ENCODE results near the gene NEAT1.

Gene NEAT1

DNA sequence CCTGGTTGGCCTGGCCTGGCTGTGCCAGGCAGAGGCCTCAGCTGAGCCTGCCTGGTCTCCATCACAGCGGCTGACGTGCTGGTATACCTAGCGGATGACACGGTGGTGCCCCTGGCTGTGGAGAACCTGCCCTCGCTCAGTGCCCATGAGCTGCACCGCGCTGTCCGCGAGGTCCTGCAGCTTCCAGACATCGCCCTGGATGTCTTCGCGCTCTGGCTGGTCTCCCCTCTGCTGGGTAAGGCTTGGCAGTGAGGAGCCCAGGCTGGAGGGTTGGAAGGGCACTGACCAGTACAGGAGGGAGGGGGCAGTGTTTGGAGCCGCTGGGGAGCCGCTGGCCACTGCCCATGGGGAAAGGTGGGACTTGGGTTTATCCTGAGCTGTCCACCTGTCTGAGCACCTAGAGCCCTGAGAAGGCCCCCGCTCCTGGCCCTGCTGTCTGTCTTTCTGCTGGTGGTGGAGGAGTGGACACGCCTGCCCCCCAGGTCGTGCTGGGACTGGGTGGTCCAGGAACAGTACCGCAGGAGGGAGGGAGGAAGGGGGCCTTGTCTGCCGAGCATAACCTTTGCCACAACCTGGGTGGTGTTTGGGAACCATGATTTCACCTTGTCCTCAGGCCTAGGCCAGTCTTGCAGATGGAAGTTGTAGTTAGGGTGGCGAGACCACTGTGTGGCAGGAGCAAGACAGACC lies 33.2 kb upstream of the NEAT1 start:
- no peak for DNase-seq (ENCODE audit: low read depth)

DNA sequence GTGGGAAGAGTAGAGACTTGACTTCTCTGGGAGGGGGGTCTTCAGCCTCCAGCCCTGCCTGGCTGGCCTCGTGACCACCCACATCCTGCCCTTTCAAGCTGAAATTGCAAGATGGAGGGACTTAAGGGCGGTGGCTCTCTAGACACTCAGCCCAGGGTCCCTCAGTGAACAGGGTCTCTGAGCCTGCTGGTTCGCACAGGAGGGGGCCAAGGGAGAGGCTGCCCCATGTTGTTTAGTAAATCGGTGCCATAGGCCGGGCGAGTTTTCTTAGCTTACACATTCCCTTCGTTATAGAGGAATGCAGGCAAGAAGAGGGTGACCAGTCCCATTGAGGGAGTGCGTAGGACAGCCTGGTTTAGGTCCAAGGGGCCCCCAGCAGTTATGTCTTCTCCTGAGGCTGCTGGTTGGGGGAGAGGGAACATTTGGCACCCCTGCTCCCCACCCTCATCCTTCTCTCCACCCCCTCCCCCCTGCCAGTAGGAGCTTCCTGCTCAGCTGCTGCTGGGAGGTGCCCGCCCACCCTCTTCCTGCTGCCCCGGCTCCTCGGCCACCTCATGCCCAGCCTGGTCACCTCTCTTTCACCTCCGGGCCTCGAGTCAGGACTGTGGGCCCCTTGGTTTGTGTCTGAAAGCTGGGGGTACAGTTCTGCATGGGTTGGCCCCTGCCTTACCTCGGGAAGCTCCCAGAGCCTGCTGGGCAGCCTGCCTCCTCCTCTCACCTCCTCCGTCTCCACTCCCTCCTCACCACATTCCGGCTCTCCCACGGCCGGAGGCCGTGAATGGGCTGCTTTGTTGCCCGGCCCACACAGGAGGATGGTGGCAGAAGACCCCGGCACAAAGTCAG lies 32.3 kb upstream of the NEAT1 start:
- DNase-seq (ENCODE audit: low read depth), result peak; percentile 54

DNA sequence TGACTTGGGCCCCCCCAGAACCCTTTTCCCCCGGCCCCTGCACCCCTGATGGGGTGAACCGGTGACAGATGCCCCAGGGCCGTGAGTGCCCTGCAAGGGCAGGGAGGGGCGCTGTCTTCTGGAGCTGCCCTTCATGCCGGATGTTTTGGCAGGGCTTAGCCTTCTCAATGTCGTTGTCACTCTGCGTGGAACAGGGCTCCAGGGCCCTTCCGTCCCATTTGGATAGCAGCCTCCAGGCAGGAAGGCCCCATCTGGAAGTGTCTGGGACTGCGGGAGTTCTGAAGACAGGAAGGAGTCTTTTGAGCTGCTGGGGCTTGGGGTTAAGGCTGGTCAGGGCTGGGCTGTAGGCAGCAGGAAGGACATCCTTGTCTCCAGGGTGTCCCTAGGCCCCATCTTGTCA lies 31.6 kb upstream of the NEAT1 start:
- peak; percentile 78 for DNase-seq (ENCODE audit: low read depth)

DNA sequence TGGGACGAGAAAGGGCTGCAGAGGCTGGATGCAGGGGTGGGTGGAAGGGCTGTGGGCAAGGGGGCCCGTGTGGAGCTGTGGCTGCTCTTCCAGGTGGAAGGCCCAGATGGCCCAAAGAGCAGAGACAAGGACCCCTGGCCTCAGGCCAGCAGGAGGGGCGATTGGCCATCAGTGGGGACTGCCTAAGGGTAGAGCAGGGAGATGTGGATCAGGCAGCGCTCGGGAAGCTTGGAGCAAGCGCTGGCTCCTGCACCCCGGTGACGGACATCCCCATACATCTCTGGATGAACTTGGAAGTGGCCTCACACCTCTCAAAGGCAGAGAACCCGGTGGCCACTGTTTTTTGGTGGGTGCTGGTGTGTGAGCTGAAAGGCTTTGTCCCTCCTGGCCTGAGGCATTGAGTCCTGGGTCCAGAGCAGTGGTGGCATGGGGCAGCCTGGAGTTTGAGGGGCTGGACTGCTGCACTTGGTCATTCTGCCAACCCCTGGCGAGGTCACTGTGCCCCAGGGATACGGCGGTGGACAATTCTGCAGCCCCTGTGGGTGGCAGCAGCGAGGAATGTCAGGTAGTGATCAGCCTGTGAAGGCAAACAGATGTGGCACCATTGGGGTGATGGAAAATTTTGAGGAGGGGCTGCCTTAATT lies 30.3 kb upstream of the NEAT1 start:
- no peak for DNase-seq (ENCODE audit: low read depth)

DNA sequence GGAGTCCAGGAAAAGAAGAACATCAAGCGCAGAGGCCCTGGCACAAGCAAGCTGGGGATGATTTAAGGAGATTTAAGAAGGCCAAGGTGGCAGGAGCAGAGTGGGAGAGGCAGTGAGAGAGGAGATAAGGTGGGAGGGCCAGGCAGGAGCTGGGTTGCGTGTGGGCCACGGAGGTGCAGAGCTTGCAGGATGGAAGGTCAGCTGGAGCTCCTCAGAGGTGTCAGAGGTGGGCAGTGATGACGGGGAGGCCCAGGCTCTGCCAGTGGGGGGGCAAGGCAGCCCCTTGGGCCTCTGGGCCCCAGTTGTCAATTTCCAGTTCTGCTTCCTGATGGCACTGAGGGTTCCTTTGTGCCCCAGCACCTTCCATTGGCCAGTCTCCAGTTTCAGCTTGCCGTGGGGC lies 29.7 kb upstream of the NEAT1 start:
- no peak for DNase-seq (ENCODE audit: low read depth)

DNA sequence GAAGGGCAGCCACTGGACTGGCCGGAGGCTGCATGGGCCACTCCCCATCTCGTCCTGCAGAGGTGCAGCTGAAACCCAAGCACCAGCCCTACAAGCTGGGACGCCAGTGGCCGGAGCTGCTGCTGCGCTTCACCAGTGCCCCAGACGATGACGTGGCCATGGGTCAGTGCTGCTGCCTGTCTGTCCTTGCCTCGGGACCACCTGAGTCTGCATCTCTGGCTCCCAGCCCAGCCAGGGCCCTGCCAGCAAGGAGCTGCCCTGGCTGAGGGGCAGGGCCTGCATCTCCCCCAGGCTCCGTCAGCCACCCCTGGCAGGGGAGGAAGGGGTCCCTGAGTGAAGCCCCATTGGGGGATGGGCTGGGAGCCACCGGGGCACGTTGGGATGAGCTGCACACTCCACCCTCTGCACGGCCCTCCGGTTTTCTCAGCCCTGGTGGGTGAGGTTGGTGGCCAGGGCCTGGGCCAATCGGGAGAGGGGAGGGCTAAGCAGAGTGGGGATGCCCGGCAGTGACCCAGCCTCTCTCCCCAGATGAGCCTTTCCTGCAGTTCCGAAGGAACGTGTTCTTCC lies 29.0 kb upstream of the NEAT1 start:
- no peak for DNase-seq (ENCODE audit: low read depth)

DNA sequence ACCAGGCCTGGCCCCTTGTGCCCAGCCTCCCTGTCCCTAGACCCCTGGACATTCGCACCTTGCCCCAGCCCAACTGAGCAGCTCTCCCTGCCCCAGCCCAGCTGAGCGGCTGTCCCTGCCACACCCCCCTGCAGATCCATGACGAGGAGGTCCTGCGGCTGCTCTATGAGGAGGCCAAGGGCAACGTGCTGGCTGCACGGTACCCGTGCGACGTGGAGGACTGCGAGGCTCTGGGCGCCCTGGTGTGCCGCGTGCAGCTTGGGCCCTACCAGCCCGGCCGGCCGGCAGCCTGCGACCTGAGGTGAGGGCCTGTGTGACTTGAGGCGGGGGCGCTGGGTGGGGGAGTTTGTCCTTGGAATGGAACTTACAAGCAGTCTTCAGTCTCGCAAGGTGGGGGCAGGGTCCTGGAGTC lies 28.5 kb upstream of the NEAT1 start:
- DNase-seq (ENCODE audit: low read depth), result no peak

DNA sequence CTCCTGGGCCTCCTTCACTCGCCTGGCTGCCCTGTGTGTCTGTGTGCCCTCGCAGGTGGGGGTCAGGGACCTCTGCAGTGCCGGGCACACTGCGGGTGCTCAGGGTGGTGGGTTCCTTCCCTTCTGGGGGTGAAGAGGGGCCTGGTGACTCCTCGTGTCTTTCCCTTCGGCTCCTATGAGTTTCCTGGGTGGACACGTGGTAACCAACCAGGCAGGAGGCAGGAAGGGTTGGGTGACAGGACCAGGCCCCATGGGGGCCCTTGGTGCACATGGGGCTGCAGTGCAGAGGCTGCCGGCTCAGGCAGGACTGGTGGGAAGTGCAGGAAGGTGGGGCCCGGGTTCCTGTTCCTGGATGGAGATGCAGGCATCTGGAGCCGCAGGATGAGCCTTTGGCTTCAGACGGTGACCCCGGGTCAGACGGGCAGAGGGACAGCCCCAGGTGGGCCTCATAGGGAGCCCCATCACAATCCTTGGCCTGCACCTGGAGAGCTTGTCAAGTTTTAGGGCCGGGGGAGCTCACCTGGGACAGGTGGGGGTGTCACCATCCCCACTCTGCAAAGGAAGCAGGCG lies 26.6 kb upstream of the NEAT1 start:
- DNase-seq (ENCODE audit: low read depth), result no peak

DNA sequence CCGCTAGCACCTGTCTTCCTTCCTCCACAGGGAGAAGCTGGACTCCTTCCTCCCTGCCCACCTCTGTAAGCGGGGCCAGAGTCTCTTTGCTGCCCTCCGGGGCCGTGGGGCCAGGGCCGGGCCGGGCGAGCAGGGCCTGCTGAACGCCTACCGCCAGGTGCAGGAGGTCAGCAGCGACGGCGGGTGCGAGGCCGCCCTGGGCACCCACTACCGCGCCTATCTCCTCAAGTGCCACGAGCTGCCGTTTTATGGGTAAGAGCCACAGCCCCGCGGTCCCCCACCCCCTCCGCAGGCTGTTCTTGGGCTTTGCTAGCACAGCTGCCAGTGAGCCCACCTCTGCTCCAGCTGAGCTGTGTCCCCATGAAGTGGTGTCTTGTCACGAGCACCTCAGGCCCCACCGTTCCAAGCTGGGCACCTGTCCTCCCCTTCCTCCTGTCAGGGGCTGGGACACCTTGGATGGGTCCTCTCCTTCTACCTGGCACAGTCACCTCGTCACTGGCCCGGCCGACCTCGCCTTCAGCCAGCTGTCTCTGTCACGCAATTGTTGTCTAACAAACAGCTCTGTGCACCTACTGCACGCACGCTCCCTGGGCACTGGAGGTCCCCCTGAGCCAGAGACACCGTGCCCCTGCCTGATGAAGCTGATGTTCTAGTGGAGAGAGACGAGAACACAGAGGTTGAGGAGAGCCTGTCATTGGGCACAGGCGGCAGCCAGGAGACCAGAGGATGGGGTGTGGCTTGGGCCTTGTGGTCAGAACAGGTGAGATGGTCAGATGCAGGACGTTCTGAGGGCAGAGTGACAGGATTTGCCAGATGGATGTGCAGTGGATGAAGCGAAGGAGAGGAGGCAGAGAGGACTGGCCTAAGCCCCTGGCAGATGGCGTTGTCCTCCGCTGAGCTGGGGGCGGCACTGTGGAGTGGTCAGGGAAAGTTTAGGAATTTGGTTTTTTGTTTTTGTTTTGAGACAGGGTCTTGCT lies 25.5 kb upstream of the NEAT1 start:
- DNase-seq (ENCODE audit: low read depth), result no peak

DNA sequence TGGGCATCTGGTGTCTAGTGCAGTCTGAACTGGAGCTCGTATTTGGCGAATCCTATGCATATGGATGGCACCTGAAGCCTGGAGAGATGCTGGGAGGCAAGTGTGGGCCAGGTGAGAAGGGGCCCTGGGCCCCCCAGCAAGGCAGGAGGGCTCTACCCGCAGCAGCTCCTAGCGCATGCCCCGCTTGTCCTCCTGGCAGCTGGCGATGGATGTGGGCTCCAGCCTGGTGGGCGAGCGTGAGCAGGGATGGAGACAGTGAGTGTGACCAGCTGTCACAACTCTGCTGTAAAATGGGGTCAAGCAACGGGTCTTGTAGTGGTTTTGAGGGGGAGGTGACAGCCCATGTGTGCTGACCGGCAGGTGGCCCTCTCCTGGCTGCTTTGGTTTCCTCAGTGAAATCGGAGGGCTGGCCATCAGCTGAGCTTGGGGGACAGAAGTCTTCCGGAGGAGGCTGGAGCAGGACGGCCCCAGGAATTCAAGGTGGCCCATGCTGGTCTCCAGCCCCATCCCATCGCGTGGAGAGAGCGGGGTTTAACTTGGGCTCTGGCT lies 24.2 kb upstream of the NEAT1 start:
- DNase-seq (ENCODE audit: low read depth), result no peak

DNA sequence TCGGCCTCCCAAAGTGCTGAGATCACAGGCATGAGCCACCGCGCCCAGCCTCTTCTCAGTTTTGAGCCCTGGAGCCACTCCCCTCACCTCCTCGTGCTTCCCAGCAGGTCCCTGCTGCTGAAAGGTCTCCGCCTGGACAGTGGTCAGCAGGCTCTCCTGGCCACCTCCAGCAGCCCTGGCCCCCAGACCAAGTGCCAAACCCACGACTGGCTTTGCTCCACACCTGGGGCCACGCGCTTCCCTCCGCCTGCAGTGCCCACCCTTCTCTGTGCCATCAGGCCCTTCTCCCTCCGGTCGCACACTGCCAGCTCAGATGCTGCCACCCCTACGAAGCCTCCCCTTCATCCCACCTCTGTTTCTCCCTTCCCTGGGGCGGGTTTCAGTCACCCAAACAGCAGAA lies 23.3 kb upstream of the NEAT1 start:
- no peak for DNase-seq (ENCODE audit: low read depth)

DNA sequence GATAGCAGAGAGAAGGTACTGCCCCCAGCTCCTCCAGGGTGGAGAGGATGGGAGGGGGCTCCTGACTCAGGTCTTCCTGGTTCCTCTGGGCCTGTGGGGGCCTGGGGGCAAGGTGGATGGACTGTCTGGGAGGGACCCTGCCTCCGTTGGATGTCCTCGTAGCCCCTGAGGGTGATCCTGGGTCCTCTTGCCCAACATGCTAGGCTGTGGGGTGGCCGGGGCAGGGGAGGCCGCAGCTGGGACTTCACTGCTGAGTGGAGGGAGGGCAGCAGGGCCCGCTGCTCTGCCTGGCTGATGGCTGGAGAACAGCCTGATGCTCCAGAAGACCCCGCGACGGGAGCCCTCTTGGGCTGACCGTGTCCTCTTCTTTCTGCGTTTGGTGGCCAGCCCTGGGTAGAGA lies 22.8 kb upstream of the NEAT1 start:
- no peak for DNase-seq (ENCODE audit: low read depth)

DNA sequence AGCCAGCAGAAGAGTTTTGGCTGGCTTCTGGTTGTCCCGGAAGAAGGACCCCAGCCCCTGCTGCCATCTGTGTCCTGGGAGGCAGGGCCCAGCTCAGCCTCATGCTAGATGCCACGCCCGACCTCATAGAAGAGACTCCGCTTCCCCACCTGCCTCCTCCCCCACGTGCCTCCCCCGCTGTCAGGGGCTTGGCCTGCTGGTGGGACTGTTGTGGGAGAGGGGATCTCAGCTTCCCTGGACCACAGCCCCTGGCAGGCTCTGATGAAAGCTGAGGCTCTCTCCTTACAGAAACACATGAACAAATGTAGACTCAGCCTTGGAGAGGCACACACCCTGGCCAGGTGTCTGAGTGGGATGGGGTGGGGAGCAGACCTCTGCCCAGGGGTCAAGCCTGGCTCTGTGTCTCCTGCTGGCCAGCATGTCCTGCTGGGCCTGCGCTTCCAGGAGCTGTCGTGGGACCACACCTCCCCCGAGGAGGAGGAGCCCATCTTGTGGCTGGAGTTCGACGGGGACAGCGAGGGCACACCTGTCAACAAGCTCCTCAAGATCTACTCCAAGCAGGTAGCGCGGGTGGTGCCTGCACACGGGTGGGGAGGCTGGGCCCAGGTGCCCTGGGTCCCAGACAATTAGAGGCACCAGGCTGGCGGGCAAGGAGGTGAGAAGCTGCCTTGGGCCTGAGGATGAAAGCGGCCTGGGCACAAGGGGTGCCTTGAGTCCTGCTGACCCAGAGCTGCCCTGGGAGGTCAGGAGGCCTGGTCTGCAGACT lies 22.1 kb upstream of the NEAT1 start:
- DNase-seq (ENCODE audit: low read depth), result no peak

DNA sequence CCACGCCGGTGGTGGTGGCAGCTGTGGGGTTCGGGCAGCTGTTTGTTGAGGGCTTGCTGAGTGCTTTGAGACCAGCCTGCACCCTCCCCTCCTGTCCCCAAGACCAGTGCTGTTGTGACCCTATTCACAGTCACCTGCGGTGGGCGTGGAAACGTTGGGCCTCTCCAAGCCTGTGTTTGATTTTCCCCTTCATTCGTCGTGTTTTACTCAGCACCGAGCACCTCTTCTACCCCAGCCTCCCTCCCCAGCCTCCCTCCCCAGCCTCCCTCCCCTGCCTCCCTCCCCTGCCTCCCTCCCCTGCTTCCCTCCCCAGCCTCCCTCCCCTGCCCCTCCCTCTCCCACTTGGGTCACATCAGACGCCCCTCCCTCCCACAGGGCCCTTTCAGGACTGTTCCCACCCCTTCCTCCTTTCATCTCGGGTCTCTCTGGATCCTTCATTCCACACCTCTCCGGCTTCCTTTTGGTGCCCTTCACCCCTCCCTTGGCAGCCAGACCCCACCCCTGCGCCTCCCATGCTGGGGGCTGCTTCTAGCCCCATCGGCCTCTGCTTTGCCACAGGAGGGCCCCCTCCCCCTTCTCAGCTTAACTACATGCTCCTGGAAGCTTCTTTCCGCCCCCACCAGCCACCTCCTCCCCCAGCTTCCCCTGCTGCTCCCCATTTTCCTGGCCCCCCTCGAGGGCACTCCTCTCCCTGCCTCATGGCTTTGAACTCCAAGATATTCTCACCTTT lies 21.4 kb upstream of the NEAT1 start:
- no peak for DNase-seq (ENCODE audit: low read depth)

DNA sequence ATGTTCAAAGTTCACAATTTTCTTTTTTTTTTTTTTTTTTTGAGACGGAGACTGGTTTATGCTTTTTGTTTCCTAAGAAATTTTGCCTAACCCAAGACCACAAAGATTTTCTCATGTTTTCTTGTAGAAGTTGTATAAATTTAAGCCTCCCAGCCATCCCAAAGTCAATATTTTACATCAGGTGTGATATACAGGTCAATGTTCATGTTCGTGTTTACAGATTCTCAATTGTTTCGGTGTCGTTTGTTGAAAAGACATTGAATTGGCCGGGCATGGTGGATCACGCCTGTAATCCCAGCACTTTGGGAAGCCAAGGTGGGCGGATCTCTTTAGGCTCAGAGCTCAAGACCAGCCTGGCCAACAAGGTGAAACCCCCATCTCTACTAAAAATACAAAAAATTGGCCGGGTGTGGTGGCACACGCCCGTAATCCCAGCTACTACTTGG lies 20.8 kb upstream of the NEAT1 start:
- DNase-seq (ENCODE audit: low read depth), result no peak

DNA sequence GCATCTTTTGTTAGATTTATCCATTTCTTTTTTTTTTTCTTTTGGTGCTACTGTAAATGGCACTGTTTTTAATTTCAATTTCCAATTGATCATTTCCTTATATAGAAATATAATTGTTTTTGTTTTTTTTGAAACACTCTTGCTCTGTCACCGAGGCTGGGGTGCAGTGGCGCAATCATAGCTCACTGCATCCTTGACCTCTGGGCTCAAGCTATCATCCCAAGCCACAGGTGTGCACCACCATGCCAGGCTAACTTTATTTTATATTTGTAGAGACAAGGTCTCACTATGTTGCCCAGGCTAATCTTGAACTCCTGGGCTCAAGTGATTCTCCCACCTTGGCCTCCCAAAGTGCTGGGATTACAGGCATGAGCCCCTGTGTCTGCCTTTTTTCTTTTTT lies 19.8 kb upstream of the NEAT1 start:
- DNase-seq (ENCODE audit: low read depth), result no peak

DNA sequence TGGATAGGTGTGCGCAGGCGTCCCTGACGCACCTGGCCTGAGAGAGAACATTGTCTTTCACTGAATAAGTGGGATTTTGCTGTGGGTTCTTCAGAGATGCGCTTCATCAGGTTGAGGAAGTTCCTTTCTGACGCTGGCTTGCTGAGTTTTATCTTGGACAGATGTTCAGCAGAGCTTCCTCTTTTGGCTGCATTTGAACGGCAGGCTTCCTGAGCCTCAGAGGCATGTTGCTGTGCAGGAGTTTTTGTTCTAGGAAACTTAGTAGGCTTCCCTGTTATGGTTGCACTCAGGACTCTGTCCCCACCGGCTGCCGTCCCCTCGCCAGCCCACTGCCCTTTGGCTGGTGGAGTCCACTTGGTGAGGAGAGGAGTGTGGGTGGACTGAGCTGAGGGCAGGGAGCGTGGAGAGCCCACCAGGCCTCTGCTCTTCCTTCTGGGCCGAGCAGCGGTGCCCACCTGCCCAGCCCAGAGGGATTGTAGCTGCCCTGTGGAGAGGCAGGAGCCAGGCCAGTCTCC lies 18.9 kb upstream of the NEAT1 start:
- no peak for DNase-seq (ENCODE audit: low read depth)

DNA sequence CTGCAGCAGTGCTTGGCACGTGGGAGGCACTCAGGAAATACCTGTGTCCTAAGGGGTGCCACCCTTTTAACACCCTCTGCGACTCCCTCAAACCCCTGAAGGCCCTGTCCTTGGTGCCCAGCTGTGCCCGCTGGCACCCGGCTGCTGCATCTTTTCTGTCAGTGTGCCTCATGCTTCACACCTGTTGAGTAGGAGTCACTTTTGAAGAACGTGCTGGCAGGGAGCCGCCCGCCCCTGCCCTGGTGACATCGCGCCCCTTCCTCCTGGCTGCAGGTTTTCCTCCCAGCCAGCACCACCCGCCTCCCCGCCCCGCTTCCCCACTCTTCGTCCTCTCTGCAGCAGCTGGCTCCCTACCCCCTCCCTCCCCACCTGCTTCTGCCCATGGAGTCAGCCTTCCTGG lies 18.4 kb upstream of the NEAT1 start:
- DNase-seq (ENCODE audit: low read depth), result no peak

DNA sequence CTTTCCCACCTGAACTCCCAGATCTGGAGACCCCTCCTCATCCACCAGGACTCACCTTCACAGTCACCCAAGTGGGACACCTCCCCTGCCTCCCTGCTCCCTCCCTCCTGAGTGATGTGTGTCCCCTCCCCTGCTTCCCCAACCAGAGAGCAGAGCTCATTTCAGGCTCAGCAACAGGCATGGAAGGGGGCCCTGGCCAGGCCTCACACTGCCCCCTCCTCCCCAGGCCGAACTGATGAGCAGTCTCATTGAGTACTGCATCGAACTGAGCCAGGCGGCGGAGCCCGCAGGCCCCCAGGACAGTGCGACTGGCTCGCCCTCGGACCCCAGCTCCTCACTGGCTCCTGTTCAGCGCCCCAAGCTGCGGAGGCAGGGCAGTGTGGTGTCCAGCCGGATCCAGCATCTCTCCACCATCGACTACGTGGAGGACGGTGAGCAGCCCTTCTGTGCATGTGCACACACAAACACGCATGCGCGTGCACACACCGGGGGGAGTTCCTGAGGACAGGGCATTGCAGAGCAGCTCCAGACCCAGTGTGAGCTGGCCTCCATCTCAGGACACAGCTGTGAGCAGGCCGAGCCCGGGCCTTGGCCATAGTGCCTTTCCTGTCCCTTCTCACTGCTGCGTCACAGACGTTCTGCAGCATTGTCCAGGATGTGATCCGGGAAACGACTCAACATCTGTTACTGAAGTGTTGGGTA lies 17.8 kb upstream of the NEAT1 start:
- DNase-seq (ENCODE audit: low read depth), result no peak

Data from EH (cell line).